Stimulated activated CD4-positive, alpha-beta T cell treated with anti-CD3 and anti-CD28 coated beads, TNF-alpha, amount 100 ng/mL, for 48 hours (primary cell): ENCODE data around the gene SOX5.
"Not testable (repeated sequence)": the region's sequence is repeated elsewhere in the genome, so short reads cannot be mapped to it uniquely, and the experiment has no call there.

Source experiments
- DNase-seq, 3 donors: peaks; one replicate each; pipeline ENCODE4 v3.0.0-alpha.2; 2020; ENCODE audit warnings: low read depth in 3 of 3

Gene SOX5

DNA sequence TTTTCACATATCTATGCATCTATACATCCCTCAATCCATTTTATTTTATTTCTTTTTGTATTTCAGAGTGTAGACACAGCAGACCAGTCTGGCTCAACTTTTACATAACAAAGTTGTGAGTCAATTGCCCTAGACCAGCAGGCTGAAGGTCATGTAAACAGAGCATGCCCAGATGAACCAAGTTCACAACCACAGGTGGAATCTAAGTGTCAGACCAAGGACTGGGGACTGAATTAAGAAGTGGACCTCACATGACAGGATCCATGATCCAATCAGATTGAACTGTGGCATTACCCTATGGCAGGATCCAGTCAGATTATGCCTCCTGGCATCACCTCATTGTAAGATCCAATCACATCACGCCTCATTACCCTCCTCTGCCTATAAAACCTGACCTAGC lies 455.8 kb downstream of the SOX5 start:
- no peak for DNase-seq

DNA sequence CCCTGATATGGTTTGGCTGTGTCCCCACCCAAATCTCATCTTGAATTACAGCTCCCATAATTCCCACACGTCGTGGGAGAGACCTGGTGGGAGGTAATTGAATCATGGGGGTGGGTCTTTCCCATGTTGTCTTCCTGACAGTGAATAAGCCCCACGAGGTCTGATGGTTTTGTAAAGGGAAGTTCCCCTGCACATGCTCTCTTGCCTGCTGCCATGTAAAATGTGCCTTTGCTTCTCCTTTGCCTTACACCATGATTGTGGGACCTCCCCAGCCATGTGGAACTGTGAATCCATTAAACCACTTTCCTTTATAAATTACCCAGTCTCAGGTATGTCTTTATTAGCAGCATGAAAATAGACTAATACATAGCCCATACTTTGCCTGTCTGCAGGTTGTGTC lies 458.4 kb downstream of the SOX5 start:
- not testable (repeated sequence) for DNase-seq

DNA sequence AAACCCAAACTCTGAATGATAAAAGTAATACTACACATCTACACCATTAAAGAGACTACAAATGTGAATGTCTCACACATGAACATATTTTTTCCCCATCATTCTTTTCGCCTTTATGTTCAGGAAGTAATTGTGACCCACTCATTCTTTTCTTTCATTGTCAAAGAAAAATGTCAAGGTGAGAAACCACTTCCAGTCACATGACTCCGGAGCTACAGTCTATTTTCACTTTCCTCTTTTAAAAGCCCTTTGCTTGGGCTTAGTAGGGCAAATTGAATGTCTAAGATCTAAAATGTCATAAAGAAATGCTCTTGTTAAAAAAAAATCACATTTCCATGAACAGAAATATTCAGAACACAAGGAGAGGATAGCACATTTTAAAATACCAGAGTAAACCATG lies 461.3 kb downstream of the SOX5 start:
- no peak for DNase-seq

DNA sequence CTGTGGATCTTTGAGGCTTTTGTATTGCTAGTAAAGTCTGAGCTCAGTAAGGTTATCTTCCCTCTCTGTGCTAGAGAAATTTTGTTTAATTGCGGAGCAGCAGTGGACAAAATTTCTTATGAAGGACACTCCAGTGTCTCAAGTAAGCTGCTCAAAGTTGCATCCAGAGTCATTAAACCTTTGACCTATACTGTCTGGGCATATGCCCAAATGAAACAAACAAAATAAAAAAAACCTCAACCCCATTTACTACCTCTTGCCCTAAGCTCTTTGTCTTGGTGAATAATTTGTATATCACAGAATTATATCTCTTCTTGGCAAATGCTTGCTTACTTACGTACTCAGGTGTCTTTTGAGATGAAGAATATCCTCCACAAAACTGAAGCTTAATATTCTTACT lies 465.2 kb downstream of the SOX5 start:
- no peak for DNase-seq

DNA sequence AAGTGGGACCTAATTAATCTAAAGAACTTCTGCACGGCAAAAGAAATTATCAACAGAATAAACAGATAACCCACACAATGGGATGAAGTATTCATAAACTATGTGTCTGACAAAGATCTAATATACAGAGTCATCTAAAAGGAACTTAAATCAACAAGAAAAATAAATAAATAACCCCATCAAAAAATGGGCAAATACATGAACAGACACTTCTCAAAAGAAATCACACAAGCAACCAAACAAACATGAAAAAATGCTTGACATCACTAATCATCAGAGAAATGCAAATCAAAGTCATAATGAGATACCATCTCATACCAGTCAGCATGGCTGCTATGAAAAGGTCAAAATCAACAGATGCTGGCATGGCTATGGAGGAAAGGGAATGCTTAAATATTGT lies 466.9 kb downstream of the SOX5 start:
- no peak for DNase-seq
